Smooth muscle cell (in vitro differentiated cells): ENCODE data around the gene ARRDC2. TPM values are rescaled to one million over a fixed set of nuclear protein-coding genes. Genes with fewer than 3 reads are reported as not detected.
"Not testable (repeated sequence)": the region's sequence is repeated elsewhere in the genome, so short reads cannot be mapped to it uniquely, and the experiment has no call there.

Experiments used
- DNase-seq: peaks from one replicate; lab custom pipeline; 2025; ENCODE audit not compliant: unreplicated experiment; lab: John Stamatoyannopoulos, UW
- H2AFZ ChIP-seq: fragments of 200-600 bp; sonication (generic); 2 replicates; pipeline ENCODE4 v1.6.0; 2016; ENCODE audit warnings: antibody characterized with exemption, low read depth, mild to moderate bottlenecking
- H3F3A ChIP-seq: fragments of 200-600 bp; sonication (generic); 2 replicates; pipeline ENCODE4 v1.6.0; 2017; ENCODE audit warnings: antibody characterized with exemption, low read depth
- H3K27ac ChIP-seq: fragments of 200-600 bp; sonication (generic); 2 replicates; pipeline ENCODE4 v1.5.1; 2016; ENCODE audit warnings: low read depth, mild to moderate bottlenecking
- H3K27me3 ChIP-seq: fragments of 200-600 bp; sonication (generic); 2 replicates; pipeline ENCODE4 v1.6.1; 2016; ENCODE audit warnings: low read depth, mild to moderate bottlenecking
- H3K36me3 ChIP-seq: fragments of 200-600 bp; sonication (generic); 2 replicates; pipeline ENCODE4 v1.5.1; 2016; ENCODE audit warnings: low read depth
- H3K4me1 ChIP-seq: fragments of 200-600 bp; sonication (generic); 2 replicates; pipeline ENCODE4 v1.5.1; 2016; ENCODE audit warnings: low read depth
- H3K4me2 ChIP-seq: fragments of 200-600 bp; sonication (generic); 2 replicates; pipeline ENCODE4 v1.6.0; 2016; ENCODE audit warnings: mild to moderate bottlenecking
- H3K4me3 ChIP-seq: fragments of 200-600 bp; sonication (generic); 2 replicates; pipeline ENCODE4 v1.5.1; 2016; ENCODE audit warnings: mild to moderate bottlenecking
- H3K79me2 ChIP-seq: fragments of 200-600 bp; sonication (generic); 2 replicates; pipeline ENCODE4 v1.6.0; 2016; ENCODE audit warnings: low read depth, mild to moderate bottlenecking
- H3K9ac ChIP-seq: fragments of 200-600 bp; sonication (generic); 2 replicates; pipeline ENCODE4 v1.6.0; 2016; ENCODE audit warnings: low read depth
- H3K9me3 ChIP-seq: fragments of 200-600 bp; sonication (generic); replicated peaks from 2 replicates; pipeline ENCODE4 v1.5.1; 2016; ENCODE audit warnings: low read depth
- H4K20me1 ChIP-seq: fragments of 200-600 bp; sonication (generic); 2 replicates; pipeline ENCODE4 v1.6.0; 2016; ENCODE audit warnings: low read depth
- CTCF ChIP-seq: fragments of 200-600 bp; sonication (generic); IDR thresholded peaks from 2 replicates; pipeline ENCODE4 v1.5.1; 2017; ENCODE audit warnings: borderline replicate concordance, mild to moderate bottlenecking, antibody characterized with exemption; ENCODE audit not compliant: insufficient read depth, poor library complexity, severe bottlenecking
- WGBS: methylation state at CpG from one replicate; pipeline ENCODE4 v1.1.7; 2016; ENCODE audit warnings: low lambda C conversion rate; 5-methylcytosine and 5-hydroxymethylcytosine counted together
- polyA plus RNA-seq: library from polyadenylated mRNA; unstranded; fragments of >200 nt; fragmentation: Nextera tagmentation; extraction: Ambion mirVana; gene quantifications from 2 replicates; pipeline ENCODE4 v1.2.1, GENCODE V29; 2016
- total RNA-seq: library from RNA; depleted of rRNA; stranded (reverse); fragments of >200 nt; gene quantifications from 2 replicates; pipeline ENCODE4 v1.2.3, GENCODE V29; 2014

ARRDC2 gene
- total and polyA plus RNA-seq, 2 experiments from 2014 or later: 4.3 to 4.4 TPM

- Histone ChIP-seq H3K9ac (no peak overlapping the region), H3K4me3 (no peak overlapping the region), H3K4me2 (no peak overlapping the region), H3K79me2 (no peaks in the 10 kb centered on the region), H3F3A (peaks cover 5% of the 10 kb centered on the region), H3K27ac (no peak overlapping the region), H3K9me3 (no peaks in the 10 kb centered on the region), H2AFZ (no peak overlapping the region), H3K4me1 (no peaks in the 10 kb centered on the region), H4K20me1 (no peaks in the 10 kb centered on the region), H3K27me3 (no peaks in the 10 kb centered on the region), H3K36me3 (no peaks in the 10 kb centered on the region)
- no peak for TF ChIP-seq CTCF
- DNase-seq: no peak
- WGBS: 83% methylated on average over 23 of the region's 23 CpGs
Observed at GRCh38 chr19:18023622-18024251, 15.8 kb downstream of the ARRDC2 start.

GRCh38 chr19:18027151-18027550, 19.2 kb downstream of the ARRDC2 start:
- TF ChIP-seq CTCF: no peak
- no peak overlapping the region for H3K9ac ChIP-seq
- no peak overlapping the region for H2AFZ ChIP-seq
- DNase-seq: no peak
- no peaks in the 10 kb centered on the region for H3K27me3 ChIP-seq
- no peaks in the 10 kb centered on the region for H3K36me3 ChIP-seq
- H3K4me1 ChIP-seq: no peaks in the 10 kb centered on the region
- no peaks in the 10 kb centered on the region for H3K79me2 ChIP-seq
- H3K27ac ChIP-seq: no peak overlapping the region
- no peaks in the 10 kb centered on the region for H3K9me3 ChIP-seq
- H3F3A ChIP-seq: peaks cover 5% of the 10 kb centered on the region
- H3K4me2 ChIP-seq: no peak overlapping the region
- H3K4me3 ChIP-seq: no peak overlapping the region
- no peaks in the 10 kb centered on the region for H4K20me1 ChIP-seq
- WGBS: 93% methylated on average over 4 of the region's 4 CpGs

GRCh38 chr19:18029617-18030338, 21.8 kb downstream of the ARRDC2 start:
- H3K4me1 ChIP-seq: no peaks in the 10 kb centered on the region
- H4K20me1 ChIP-seq: no peaks in the 10 kb centered on the region
- no peak overlapping the region for H3K9ac ChIP-seq
- H3K79me2 ChIP-seq: no peaks in the 10 kb centered on the region
- TF ChIP-seq CTCF: no peak
- peaks cover 5% of the 10 kb centered on the region for H3F3A ChIP-seq
- H3K36me3 ChIP-seq: no peaks in the 10 kb centered on the region
- H3K4me3 ChIP-seq: no peak overlapping the region
- DNase-seq: no peak
- 57% methylated on average over 8 of the region's 8 CpGs for WGBS
- no peak overlapping the region for H3K27ac ChIP-seq
- H2AFZ ChIP-seq: no peak overlapping the region
- no peaks in the 10 kb centered on the region for H3K27me3 ChIP-seq
- no peaks in the 10 kb centered on the region for H3K9me3 ChIP-seq
- no peak overlapping the region for H3K4me2 ChIP-seq

GRCh38 chr19:18031401-18031800, 23.4 kb downstream of the ARRDC2 start:
- H3K4me2 ChIP-seq, H4K20me1 ChIP-seq, H3K27ac ChIP-seq, H3K9me3 ChIP-seq, H3K4me3 ChIP-seq, H3K4me1 ChIP-seq, H2AFZ ChIP-seq, H3K79me2 ChIP-seq, H3F3A ChIP-seq, H3K36me3 ChIP-seq, DNase-seq, H3K27me3 ChIP-seq, H3K9ac ChIP-seq: not testable (repeated sequence)
- WGBS: 89% methylated on average over 5 of the region's 5 CpGs

DNA sequence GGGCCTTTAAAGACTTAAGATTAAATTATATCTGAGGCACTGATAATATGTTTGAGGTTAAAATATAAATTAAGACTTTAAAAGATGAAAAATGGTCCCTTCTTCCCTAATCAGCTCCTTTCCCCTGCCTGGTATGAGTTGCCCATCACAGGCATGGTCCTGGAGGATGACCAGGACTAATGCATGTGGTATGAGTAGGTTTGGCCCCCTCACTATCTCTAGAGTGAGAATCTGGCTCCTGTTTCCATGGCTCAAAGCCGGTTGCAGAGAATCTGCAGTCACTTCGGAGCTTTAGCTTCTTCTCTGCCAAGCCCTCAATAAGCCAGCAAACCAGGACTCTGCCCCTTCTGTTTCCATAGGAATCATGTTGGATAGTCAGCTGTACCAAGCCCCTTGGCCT, 24.1 kb downstream of the ARRDC2 start:
- H3F3A ChIP-seq, H3K9ac ChIP-seq, H3K36me3 ChIP-seq, H3K79me2 ChIP-seq, H4K20me1 ChIP-seq, H3K4me1 ChIP-seq, H2AFZ ChIP-seq, H3K4me2 ChIP-seq, H3K4me3 ChIP-seq, H3K9me3 ChIP-seq, H3K27ac ChIP-seq, H3K27me3 ChIP-seq, DNase-seq: not testable (repeated sequence)
- 71% methylated on average over 2 of the region's 2 CpGs for WGBS
